ENCODE results near the gene BMPR1B. TPM values are rescaled to one million over a fixed set of nuclear protein-coding genes. Genes with fewer than 3 reads are reported as not detected.

The BMPR1B gene
- total RNA-seq, 2 experiments from 2014 or later: not detected

GRCh38 chr4:94974773-94975172 is 217.0 kb downstream of the BMPR1B start:
- Histone ChIP-seq H3K27me3 (ENCODE audit: control insufficient read depth in 1 of 2, insufficient read depth in 2 of 2, low read length in 2 of 2) (no peaks in the 10 kb centered on the region), H3K4me3 (ENCODE audit: low read length) (no peak overlapping the region), H3K9me3 (ENCODE audit: control insufficient read depth in 1 of 2, insufficient read depth in 1 of 2, low read length in 2 of 2) (no peaks in the 10 kb centered on the region), H3K4me1 (ENCODE audit: insufficient read depth, low read length) (no peaks in the 10 kb centered on the region), H3K36me3 (ENCODE audit: insufficient read depth, low read length) (no peaks in the 10 kb centered on the region), H3K27ac (ENCODE audit: low read depth in 1 of 2, low read length in 2 of 2) (no peak overlapping the region)
- ATAC-seq (ENCODE audit: poor library complexity) (no peak), DNase-seq (no peak)
- TF ChIP-seq CTCF (IDR thresholded peaks at IDR 0.05): no peak
- Mint-ChIP-seq H3K4me3 (no peak overlapping the region), H3K27me3 (no peaks in the 10 kb centered on the region), H3K4me1 (ENCODE audit: low read depth) (no peaks in the 10 kb centered on the region), H3K27ac (no peak overlapping the region), H3K9me3 (peaks cover 2% of the 10 kb centered on the region), H3K36me3 (ENCODE audit: low read depth) (no peaks in the 10 kb centered on the region)
- POLR2A ChIA-PET: no interaction called here
- CTCF ChIA-PET: no interaction called here
- intact Hi-C loops (cut with DNase I, micrococcal nuclease): no loop called here

- ATAC-seq (ENCODE audit: poor library complexity) (no peak), DNase-seq (no peak)
- H3K9me3 Mint-ChIP-seq: peaks cover 2% of the 10 kb centered on the region
- CTCF ChIA-PET: no interaction called here
- H3K36me3 Mint-ChIP-seq (ENCODE audit: low read depth): no peaks in the 10 kb centered on the region
- Histone ChIP-seq H3K4me1 (ENCODE audit: insufficient read depth, low read length) (no peaks in the 10 kb centered on the region), H3K27me3 (ENCODE audit: control insufficient read depth in 1 of 2, insufficient read depth in 2 of 2, low read length in 2 of 2) (no peaks in the 10 kb centered on the region), H3K4me3 (ENCODE audit: low read length) (no peak overlapping the region), H3K9me3 (ENCODE audit: control insufficient read depth in 1 of 2, insufficient read depth in 1 of 2, low read length in 2 of 2) (no peaks in the 10 kb centered on the region), H3K27ac (ENCODE audit: low read depth in 1 of 2, low read length in 2 of 2) (no peak overlapping the region), H3K36me3 (ENCODE audit: insufficient read depth, low read length) (no peaks in the 10 kb centered on the region)
- H3K27me3 Mint-ChIP-seq: no peaks in the 10 kb centered on the region
- no peak overlapping the region for H3K4me3 Mint-ChIP-seq
- POLR2A ChIA-PET: no interaction called here
- no peaks in the 10 kb centered on the region for H3K4me1 Mint-ChIP-seq (ENCODE audit: low read depth)
- TF ChIP-seq CTCF (IDR thresholded peaks at IDR 0.05): no peak
- intact Hi-C loops (cut with DNase I, micrococcal nuclease): no loop called here
- no peak overlapping the region for H3K27ac Mint-ChIP-seq
Measured at GRCh38 chr4:94976371-94977011, 218.7 kb downstream of the BMPR1B start.

- intact Hi-C loops (cut with DNase I, micrococcal nuclease): no loop called here
- Mint-ChIP-seq H3K9me3 (peaks cover 2% of the 10 kb centered on the region), H3K36me3 (ENCODE audit: low read depth) (no peaks in the 10 kb centered on the region), H3K4me3 (no peak overlapping the region), H3K4me1 (ENCODE audit: low read depth) (no peaks in the 10 kb centered on the region), H3K27ac (no peak overlapping the region), H3K27me3 (no peaks in the 10 kb centered on the region)
- ChIA-PET CTCF (no interaction called here), POLR2A (no interaction called here)
- Histone ChIP-seq H3K4me1 (ENCODE audit: insufficient read depth, low read length) (no peaks in the 10 kb centered on the region), H3K36me3 (ENCODE audit: insufficient read depth, low read length) (no peaks in the 10 kb centered on the region), H3K9me3 (ENCODE audit: control insufficient read depth in 1 of 2, insufficient read depth in 1 of 2, low read length in 2 of 2) (no peaks in the 10 kb centered on the region), H3K27ac (ENCODE audit: low read depth in 1 of 2, low read length in 2 of 2) (no peak overlapping the region), H3K4me3 (ENCODE audit: low read length) (no peak overlapping the region), H3K27me3 (ENCODE audit: control insufficient read depth in 1 of 2, insufficient read depth in 2 of 2, low read length in 2 of 2) (no peaks in the 10 kb centered on the region)
- no peak for TF ChIP-seq CTCF (IDR thresholded peaks at IDR 0.05)
- no peak for DNase-seq
- no peak for ATAC-seq (ENCODE audit: poor library complexity)
Measured at GRCh38 chr4:94978904-94979303, 221.1 kb downstream of the BMPR1B start.
